HG02943 (cell line): ENCODE results near the gene KLHL28.

Experiments
- ATAC-seq: cut with Tn5 transposase; IDR thresholded peaks from one replicate; pipeline ENCODE4 v1.9.1; 2021; ENCODE audit warnings: mild to moderate bottlenecking, low read depth, moderate library complexity; ENCODE audit not compliant: unreplicated experiment

Gene KLHL28

DNA sequence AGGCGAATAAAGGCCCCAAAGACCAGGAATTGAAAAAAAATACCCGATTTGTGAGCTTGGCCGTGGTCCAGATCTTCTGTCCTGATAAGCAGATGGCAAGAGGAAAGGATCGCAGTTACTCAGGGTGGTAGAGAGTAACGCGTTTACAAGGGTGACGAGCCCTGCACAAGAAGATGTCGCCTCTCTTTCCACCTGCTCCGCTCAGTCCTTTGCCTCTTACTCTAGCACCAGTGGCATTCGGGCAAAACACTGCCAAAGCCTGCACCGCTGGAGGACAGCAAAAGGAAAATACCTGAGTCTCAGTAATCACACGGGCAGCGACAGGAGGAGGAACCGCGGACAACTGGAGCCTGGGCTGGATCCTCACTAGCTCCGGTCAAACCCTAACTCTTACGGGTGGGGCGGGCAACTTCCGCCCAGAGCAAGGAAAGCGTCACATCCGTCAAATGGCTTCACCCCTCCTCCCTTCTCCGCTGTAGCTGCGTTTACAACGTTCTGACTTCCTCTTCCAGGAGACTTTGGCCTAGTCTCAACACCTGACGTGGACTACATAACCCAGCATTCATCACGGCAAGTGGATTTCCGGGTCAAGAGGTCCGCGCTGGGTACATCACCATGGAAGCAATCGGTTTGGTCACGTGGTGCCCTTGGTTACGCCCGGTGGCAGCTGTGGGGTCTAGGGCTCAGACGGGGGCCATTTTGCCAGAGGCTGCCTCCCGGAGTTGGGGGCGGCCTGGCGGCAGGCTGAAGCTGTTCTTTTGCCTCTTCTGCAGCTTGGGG lies at the start of gene KLHL28, which contains the start of gene TOGARAM1:
KLHL28 (minus strand) TSS at position 394 of the 780 bp plus-strand sequence. CDS start 16,019 bp downstream, outside the sequence.
TOGARAM1 (plus strand) TSS at position 637 of the 780 bp plus-strand sequence. CDS start 232 bp downstream, outside the sequence.
- ATAC-seq = peak; percentile 91

- no peak for ATAC-seq
These were observed 42.2 kb upstream of the KLHL28 start for GRCh38 chr14:45003924-45004323.

- ATAC-seq = no peak
These were observed 34.1 kb upstream of the KLHL28 start for GRCh38 chr14:44995770-44996294.

DNA sequence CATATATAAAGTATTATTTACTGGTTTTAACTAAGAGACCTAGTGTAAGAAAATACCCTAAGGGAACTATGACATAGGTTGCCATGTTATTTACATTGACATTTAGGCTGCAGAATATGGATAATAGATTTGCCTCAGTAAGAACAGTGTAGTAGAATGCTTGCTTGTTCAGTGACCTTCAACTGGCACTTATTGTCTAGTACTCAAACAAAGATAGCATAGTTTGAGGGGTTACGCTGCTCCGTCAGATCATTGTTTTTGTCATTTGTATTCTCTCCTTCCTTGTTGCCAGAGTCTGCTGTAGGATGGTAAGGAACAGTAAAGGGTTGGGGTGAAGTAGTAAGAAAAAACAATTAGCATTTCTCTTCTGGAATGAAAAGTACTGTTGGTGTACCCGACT lies 33.4 kb upstream of the KLHL28 start:
- ATAC-seq = no peak

GRCh38 chr14:44990533-44990932 lies 28.8 kb upstream of the KLHL28 start:
- ATAC-seq = no peak

DNA sequence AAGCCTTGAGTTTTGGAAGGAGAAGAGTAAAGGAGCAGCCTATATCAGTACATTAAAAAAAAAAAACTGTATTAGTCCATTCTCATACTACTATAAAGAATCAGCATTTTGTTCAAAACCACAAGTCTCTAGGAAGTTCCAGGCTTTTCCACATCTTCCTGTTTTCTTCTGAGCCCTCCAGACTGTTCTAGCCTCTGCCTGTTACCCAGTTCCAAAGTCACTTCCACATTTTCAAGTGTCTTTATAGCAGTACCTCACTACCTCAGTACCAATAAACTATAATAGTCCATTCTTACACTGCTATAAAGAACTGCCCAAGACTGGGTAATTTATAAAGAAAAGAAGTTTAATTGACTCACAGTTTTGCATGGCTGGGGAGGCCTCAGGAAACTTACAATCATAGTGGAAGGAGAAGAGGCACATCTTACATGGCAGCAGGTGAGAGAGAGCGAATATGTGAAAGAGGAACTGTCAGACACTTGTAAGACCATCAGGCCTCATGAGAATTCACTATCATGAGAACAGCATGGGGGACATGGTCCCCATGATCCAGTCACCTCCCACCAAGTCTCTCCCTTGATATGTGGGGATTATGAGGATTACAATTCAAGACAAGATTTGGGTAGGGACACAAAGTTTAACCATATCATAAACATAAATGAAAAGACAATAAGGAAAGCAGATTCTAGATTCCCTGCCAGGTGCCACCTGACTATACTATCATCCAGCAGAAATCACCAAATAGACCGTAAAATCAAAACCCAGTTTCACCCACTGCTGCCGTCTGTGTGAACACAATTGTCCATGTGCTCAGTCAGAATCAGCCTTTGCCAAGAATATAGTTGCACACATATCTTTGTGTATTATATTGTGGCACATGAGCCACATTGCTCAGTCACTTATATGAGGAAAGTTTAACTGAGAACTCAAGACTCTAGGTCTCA lies 28.0 kb upstream of the KLHL28 start:
- ATAC-seq = no peak

DNA sequence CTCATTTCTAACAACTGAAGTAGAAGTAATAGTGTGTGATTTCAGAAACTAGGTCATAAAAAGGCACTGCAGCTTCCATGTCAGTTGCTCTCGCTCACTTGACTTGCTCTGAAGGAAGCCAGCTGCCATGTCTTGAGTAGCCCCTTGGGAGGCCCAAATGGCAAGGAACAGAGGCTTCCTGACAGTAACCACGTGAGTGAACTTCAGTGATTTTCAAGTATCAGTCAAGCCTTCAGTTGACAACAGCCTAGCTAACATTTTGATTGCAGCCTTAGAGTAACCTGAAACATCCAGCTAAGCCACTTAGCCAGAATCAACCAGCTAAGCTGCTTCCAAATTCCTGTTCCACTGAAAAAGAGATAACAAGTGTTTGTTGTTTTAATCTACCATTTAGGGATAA lies 26.9 kb upstream of the KLHL28 start:
- no peak for ATAC-seq

DNA sequence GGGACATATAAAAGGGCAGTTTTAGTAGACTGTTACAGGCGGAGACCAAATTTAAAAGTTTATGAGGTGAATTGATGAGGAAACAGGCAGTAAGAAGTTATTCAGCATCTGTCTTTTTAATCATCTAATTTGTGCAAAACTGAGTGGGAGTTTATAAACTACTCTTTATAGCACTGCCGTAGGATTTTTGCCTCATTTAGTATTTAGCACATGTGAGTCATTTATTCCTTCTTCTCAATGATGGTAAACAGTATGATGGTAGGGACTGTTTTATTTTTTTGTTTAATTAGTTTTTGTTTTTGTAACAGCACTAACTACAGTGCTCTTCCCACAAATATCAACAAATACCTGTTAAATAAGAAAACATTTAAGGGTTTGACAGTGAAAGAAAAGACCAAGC lies 20.8 kb upstream of the KLHL28 start:
- no peak for ATAC-seq

GRCh38 chr14:44981198-44981597 lies 19.5 kb upstream of the KLHL28 start:
- no peak for ATAC-seq

GRCh38 chr14:44979740-44980356 lies 18.1 kb upstream of the KLHL28 start:
- no peak for ATAC-seq

DNA sequence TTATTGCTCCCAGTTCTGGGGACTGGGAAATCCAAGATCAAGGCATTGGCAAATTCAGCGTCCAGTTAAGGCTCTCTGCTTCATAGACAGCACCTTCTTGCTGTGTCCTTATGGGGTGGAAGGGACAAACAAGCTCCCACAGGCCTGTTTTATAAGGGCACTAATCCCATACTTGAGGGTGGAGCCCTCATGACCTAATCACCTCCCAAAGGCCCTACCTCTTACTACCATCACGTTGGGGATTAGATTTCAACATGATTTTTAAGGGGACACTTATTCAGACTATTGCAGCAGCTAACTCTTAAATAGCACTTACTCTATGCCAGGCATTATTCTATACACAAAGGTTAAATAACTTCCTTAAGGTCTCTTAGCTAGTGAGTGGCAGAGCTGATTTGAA lies 17.5 kb upstream of the KLHL28 start:
- no peak for ATAC-seq

GRCh38 chr14:44971459-44971858 lies 9.7 kb upstream of the KLHL28 start:
- ATAC-seq = no peak

DNA sequence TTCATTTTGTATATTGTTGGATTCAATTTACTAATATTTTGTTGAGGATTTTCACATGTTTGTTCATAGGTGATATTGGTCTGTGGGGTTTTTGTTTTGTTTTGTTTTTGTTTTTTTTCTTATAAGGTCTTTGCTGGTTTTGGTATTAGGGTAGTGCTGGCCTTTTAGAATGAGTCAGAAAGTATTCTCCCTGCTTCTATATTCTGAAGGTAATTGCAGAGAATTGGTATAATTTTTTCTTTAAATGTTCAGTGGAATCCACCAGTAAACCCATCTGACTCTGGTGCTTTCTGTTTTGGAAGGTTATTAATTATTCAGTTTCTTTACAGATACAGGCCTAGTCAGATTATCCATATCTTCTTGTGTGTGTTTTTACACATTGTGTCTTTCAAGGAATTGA lies 9.2 kb upstream of the KLHL28 start:
- no peak for ATAC-seq

GRCh38 chr14:44968714-44969113 lies 7.0 kb upstream of the KLHL28 start:
- ATAC-seq = no peak

GRCh38 chr14:44966601-44967336 lies 5.0 kb upstream of the KLHL28 start:
- ATAC-seq = no peak

DNA sequence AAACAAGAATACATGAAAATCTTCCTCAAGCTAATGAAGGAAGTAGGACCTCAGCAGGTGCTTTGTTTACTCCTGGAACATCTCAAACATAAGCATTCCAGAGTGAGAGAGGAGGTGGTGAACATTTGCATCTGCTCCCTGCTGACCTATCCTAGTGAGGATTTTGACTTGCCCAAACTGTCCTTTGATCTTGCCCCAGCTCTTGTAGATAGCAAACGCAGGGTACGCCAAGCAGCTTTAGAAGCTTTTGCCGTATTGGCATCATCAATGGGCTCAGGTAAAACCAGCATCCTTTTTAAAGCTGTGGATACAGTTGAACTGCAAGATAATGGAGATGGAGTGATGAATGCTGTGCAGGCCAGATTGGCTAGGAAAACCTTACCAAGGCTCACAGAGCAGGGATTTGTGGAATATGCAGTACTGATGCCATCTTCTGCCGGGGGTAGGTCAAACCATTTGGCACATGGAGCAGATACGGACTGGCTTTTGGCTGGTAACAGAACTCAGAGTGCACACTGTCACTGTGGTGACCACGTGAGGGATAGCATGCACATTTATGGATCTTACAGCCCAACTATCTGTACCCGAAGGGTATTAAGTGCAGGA lies 2.1 kb upstream of the KLHL28 start:
- ATAC-seq = no peak

GRCh38 chr14:44963044-44963528 lies 1.3 kb upstream of the KLHL28 start:
- ATAC-seq = no peak

GRCh38 chr14:44962334-44963043 lies 742 bp upstream of the KLHL28 start:
- ATAC-seq = peak; percentile 37

- peak; percentile 16 for ATAC-seq
These were observed 595 bp downstream of the KLHL28 start for GRCh38 chr14:44961151-44961553.
